ENCODE measurements around the gene IQCC. TPM values are rescaled to one million over a fixed set of nuclear protein-coding genes. Genes with fewer than 3 reads are reported as not detected.

The IQCC gene
- total and polyA plus RNA-seq, 8 donors, result 1.9 to 8.7 (median 7.9) TPM

- ATAC-seq, result no peak
- DNase-seq, result no peak
- Histone ChIP-seq H3K4me1 (no peaks in the 10 kb centered on the region), H3K4me3 (no peak overlapping the region), H3K27ac (no peak overlapping the region), H3K9me3 (no peaks in the 10 kb centered on the region), H3K36me3 (peaks cover 0 to 64% of the 10 kb centered on the region in 2 donors), H3K27me3 (no peaks in the 10 kb centered on the region)
- intact Hi-C loops (cut with DNase I), result no loop called here
- no peak for TF ChIP-seq CTCF (IDR thresholded peaks at IDR 0.05)
Observed at GRCh38 chr1:32172621-32173245, 32.7 kb upstream of the IQCC start.

GRCh38 chr1:32178380-32179192 is 26.9 kb upstream of the IQCC start:
- peaks cover 21 to 45% of the 10 kb centered on the region in 2 donors for H3K4me1 ChIP-seq
- intact Hi-C loops (cut with DNase I), result no loop called here
- H3K27me3 ChIP-seq, result no peaks in the 10 kb centered on the region
- TF ChIP-seq CTCF (IDR thresholded peaks at IDR 0.05), result no peak
- DNase-seq (no peak), ATAC-seq (no peak)
- peak overlapping the region in 1 of 2 donors; percentile 80 for H3K4me3 ChIP-seq
- H3K36me3 ChIP-seq, result peaks cover 0 to 27% of the 10 kb centered on the region in 2 donors
- no peaks in the 10 kb centered on the region for H3K9me3 ChIP-seq
- H3K27ac ChIP-seq, result peak overlapping the region; percentile 94 to 95

GRCh38 chr1:32179193-32179442 is 26.4 kb upstream of the IQCC start:
- ATAC-seq, result peak; percentile 9
- H3K4me3 ChIP-seq, result peak overlapping the region; percentile 62 to 80
- H3K27me3 ChIP-seq, result no peaks in the 10 kb centered on the region
- peaks cover 21 to 51% of the 10 kb centered on the region in 2 donors for H3K4me1 ChIP-seq
- H3K9me3 ChIP-seq, result no peaks in the 10 kb centered on the region
- TF ChIP-seq CTCF (IDR thresholded peaks at IDR 0.05), result no peak
- H3K36me3 ChIP-seq, result peaks cover 0 to 27% of the 10 kb centered on the region in 2 donors
- DNase-seq, result no peak
- intact Hi-C loops (cut with DNase I), result no loop called here
- H3K27ac ChIP-seq, result peak overlapping the region; percentile 94 to 95

- Histone ChIP-seq H3K27ac (peak within 1 kb of the TSS; percentile 94 to 95), H3K4me1 (peaks cover 21 to 56% of the 10 kb centered on the region in 2 donors), H3K27me3 (no peaks in the 10 kb centered on the region), H3K9me3 (no peaks in the 10 kb centered on the region), H3K36me3 (peaks cover 0 to 32% of the 10 kb centered on the region in 2 donors), H3K4me3 (peak within 1 kb of the TSS; percentile 62 to 80)
- intact Hi-C loops (cut with DNase I), result no loop called here
- TF ChIP-seq CTCF (IDR thresholded peaks at IDR 0.05), result no peak
- peak; percentile 87 to 99 (median 94) for DNase-seq
- peak; percentile 95 for ATAC-seq
Observed at GRCh38 chr1:32179443-32180185, 25.9 kb upstream of the IQCC start, which contains the start of gene TXLNA. TSS of gene TXLNA (plus strand) at chr1:32179675. CDS start at chr1:32180346, 671 bp downstream.
